Renal cortical epithelial cell (primary cell): ENCODE measurements around the gene HS1BP3. TPM values are rescaled to one million over a fixed set of nuclear protein-coding genes. Genes with fewer than 3 reads are reported as not detected.
A peak's percentile ranks its signal among the peaks of the same experiment; 100 is the strongest.

Source experiments
- DNase-seq: peaks from one replicate; pipeline ENCODE4 v3.0.0-alpha.2; 2011; ENCODE audit warnings: low read depth
- total RNA-seq: library from RNA; depleted of rRNA; stranded (reverse); fragments of >200 nt; gene quantifications from 2 replicates; pipeline ENCODE4 v1.2.3, GENCODE V29; 2014

HS1BP3 gene, protein sequence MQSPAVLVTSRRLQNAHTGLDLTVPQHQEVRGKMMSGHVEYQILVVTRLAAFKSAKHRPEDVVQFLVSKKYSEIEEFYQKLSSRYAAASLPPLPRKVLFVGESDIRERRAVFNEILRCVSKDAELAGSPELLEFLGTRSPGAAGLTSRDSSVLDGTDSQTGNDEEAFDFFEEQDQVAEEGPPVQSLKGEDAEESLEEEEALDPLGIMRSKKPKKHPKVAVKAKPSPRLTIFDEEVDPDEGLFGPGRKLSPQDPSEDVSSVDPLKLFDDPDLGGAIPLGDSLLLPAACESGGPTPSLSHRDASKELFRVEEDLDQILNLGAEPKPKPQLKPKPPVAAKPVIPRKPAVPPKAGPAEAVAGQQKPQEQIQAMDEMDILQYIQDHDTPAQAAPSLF
- 22.9 and 33.9 TPM in 2 replicates for total RNA-seq

- peak; percentile 38 for DNase-seq
Measured at GRCh38 chr2:20650877-20651730, at the start of gene HS1BP3. TSS of gene HS1BP3 (minus strand) at chr2:20651098. CDS start at chr2:20651063, 35 bp downstream.

GRCh38 chr2:20698916-20699613 is 48.2 kb upstream of the HS1BP3 start:
- DNase-seq = no peak

GRCh38 chr2:20697322-20697934 is 46.5 kb upstream of the HS1BP3 start:
- DNase-seq = no peak

- DNase-seq = no peak
Measured at GRCh38 chr2:20696366-20696765, 45.5 kb upstream of the HS1BP3 start.

- DNase-seq = no peak
Measured at GRCh38 chr2:20693317-20693716, 42.4 kb upstream of the HS1BP3 start.

DNA sequence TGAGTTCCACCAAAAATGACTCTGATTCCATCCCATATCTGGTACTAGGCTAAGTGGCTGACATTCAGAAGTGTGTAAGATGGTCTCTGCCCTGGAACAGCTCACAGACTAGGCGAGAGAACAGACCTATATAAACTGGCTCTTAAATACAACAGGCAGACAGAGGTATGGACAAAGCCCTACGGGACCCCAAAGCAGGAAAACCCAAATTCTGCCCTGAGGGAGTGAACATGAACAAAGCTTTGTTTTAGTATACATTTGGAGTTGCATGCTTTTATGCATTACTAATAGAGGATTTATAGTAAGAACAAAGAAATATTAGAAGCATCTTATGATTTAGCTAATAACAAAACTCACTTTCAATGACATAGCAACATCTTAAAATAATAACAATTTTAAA is 41.2 kb upstream of the HS1BP3 start:
- DNase-seq = no peak

DNA sequence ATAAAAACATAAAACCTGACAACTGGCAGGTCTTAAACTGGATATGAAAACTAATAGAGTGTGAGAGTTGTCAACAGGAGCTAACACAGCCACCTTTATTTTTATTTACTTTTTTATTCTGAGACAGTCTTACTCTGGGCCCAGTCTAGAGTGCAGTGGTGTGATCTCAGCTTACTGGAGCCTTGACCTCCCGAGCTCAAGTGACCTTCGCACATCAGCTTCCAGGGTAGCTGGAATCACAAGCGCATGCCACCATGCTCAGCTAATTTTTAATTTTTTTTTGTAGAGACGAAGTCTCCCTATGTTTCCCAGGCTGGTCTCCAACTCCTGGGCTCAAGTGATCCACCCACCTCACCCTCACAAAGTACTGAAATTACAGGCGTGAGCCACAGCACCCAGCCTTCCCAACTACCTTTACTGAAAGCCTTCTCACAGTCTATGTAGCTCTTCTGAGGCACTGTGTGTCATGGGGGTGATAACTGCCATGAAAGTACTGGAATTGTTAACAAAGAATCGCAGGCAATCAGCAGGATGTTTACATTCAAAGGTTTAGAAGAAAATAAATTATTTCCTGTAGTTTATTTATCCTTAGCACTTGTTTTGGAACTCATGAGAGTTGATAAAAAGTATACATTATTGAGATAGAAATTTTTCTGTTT is 40.3 kb upstream of the HS1BP3 start:
- DNase-seq = no peak

GRCh38 chr2:20689428-20690264 is 38.7 kb upstream of the HS1BP3 start:
- DNase-seq = no peak

DNA sequence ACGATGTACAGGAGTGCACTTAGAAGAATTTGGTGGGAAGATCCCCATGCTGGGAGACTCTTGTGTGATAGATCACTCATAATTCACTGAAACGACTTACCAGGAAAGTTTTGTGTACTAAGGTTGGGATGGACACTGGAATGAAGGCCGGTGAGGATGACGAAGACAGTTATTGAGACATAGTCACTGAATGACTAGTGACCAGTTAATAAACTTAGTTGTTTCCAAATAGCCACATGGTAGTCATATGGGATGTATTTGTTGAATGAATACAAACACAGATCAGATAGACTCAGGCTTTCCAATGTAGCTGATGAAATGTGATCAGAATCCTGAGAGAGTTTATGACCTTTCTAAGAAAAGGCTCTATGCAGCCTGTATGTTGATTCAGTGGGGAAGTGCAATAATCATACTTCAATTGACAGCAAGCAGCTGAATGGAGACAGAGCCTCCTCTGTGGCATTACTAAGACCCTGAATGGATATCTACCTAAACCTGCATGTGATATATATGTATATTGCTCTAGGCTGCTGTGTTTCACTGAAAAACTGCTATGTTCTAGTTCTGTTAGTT is 36.4 kb upstream of the HS1BP3 start:
- DNase-seq = no peak

- no peak for DNase-seq
Measured at GRCh38 chr2:20684581-20685063, 33.7 kb upstream of the HS1BP3 start.

GRCh38 chr2:20682167-20682920 is 31.4 kb upstream of the HS1BP3 start:
- DNase-seq = no peak

GRCh38 chr2:20680744-20681375 is 30.0 kb upstream of the HS1BP3 start:
- no peak for DNase-seq

GRCh38 chr2:20678780-20679179 is 27.9 kb upstream of the HS1BP3 start:
- DNase-seq = no peak

DNA sequence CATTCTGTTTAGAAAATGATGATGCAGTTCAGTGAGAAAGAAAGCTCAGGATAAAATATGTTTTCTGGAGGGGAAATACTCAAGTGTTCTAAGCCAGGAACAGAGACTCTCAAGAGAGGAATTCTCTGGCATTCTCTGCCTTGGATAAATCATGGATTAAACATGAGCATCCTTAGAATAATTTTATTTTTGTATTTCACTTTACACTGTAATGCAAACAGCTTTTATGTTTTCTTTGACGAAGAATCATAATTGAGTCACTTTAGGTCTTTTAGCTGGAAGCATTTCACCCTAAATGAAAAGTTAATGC is 27.1 kb upstream of the HS1BP3 start:
- no peak for DNase-seq

DNA sequence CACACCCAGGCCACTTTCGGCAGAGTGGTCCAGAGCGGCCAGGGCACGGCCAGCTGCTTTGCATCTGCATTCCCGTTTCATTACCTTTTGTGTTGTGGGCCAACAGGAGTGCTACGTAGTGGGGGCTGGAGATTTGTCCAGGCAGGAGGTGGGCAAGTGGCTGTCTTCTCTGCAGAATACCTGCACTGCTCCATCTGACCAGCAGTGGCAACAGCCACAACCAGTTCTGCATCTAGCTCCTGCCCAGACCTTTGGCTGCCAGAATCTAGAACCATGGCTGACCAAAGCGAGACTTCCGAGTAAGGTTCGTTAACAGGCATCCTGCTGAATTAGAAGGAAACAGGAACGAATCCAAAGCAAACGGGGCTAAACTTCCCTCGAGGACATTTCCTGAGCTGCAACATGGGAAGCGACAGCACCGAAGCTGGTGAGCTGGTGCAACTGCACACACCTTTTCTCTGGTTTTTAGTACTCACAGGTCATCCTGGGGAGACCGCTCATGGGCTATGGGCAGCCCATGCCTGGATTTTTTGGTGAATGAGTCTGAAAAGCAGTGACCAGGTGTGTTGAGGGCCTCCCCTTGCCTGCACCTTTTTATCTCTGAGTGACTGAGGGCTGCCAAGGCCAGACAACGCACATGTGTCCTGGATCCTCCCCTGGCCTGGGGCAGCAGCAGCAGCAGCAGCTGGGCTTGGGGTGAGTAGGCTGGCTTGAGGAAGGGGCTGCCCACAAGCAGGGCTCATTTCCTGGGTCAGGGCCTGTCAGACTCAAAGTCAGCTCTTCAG is 26.6 kb upstream of the HS1BP3 start:
- no peak for DNase-seq

- peak; percentile 53 for DNase-seq
Measured at GRCh38 chr2:20676353-20677215, 25.7 kb upstream of the HS1BP3 start.
